ENCODE results near the gene TCP10L.
"Not testable (repeated sequence)": the region's sequence is repeated elsewhere in the genome, so short reads cannot be mapped to it uniquely, and the experiment has no call there.

TCP10L gene

GRCh38 chr21:32549886-32550285, 35.4 kb downstream of the TCP10L start:
- no peak for DNase-seq

GRCh38 chr21:32549440-32549839, 35.9 kb downstream of the TCP10L start:
- no peak for DNase-seq

DNA sequence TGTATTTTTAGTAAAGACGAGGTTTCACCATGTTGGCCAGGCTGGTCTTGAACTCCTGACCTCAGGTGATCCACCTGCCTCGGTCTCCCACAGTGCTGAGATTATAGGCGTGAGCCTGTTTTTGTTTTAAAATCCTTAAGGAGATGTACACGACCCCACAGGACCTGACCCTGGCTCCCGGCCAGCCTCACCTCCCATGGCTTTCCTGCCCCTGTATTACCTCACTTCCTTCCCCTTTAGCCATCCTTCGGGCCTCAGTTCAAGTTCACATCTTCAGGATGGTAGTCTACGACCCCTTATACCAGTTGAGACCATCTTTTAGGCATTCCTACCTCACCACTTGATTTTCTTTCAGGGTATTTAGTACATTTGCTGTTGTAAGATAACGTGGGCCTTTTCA, 36.3 kb downstream of the TCP10L start:
- DNase-seq = no peak

DNA sequence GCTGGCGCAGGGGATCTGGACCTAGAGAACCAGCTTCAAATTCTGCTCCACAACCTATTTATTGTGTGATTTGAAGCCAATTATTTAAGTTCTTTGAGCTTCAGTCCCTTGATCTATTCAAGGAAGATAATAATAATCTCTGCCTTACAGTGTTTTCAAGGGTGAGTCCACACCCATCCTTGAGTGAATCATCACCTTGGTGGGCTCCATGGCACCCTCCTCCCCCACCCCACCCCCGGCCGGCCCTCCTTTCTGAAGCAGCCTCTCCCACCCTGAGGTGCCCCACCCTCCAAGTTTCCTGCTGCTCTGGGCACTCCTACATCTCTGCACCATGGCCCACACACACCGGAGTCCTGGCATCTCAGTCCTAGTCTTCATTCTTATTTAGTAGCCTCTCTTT, 38.3 kb downstream of the TCP10L start:
- DNase-seq = no peak

DNA sequence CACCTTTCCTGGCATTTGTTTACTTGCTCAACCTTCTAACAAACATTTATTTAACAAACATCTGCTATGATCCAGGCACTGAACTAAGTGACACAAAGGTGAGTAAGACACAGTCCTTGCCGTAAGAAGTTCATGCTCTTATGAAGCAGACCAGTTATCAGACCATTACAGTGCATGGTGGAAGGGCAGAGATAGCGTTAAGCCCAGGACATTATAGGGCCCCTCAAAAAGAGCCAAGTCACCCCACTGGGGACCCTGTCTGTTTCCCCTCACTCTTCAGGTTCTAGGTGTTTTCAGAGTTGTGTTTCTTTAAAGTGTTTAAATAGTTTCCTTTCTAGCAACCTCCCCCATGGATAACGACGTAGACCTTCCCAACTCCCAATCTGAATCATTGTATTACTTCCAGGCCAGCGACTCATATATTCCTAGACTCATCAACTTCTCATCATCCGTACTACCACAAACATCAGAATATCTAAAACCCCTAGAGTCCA, 39.3 kb downstream of the TCP10L start:
- DNase-seq = no peak

DNA sequence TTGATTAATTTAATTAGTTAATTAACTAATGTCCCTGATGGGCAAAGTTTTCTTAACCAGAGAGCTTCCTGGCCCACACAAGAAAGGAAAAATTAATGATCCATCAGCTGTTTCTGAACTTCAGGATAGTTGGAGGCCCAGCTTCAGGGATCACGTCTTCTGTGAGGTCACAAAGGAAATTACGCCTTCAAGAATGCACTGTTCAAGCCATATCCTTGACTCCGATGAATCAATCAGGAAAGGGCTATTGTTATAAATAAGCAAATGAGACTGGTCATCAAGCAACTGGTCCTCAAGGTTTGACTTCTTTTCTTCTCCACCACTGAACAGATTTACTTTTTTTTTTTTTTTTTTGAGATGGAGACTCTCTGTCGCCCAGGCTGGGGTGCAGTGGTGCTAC, 40.6 kb downstream of the TCP10L start:
- DNase-seq = no peak

- DNase-seq = no peak
Measured at GRCh38 chr21:32543975-32544374, 41.3 kb downstream of the TCP10L start.

DNA sequence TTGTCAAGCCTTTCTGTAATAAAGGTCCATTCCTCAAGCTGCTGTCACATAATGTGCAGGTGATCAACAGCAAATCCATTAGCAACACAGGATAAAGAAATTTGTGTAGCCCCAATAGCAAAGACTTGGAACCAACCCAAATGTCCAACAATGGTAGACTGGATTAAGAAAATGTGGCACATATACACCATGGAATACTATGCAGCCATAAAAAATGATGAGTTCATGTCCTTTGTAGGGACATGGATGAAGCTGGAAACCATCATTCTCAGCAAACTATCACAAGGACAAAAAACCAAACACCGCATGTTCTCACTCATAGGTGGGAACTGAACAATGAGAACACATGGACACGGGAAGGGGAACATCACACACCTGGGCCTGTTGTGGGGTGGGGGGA, 42.3 kb downstream of the TCP10L start:
- DNase-seq = not testable (repeated sequence)

- DNase-seq = no peak
Measured at GRCh38 chr21:32539378-32539777, 45.9 kb downstream of the TCP10L start.

DNA sequence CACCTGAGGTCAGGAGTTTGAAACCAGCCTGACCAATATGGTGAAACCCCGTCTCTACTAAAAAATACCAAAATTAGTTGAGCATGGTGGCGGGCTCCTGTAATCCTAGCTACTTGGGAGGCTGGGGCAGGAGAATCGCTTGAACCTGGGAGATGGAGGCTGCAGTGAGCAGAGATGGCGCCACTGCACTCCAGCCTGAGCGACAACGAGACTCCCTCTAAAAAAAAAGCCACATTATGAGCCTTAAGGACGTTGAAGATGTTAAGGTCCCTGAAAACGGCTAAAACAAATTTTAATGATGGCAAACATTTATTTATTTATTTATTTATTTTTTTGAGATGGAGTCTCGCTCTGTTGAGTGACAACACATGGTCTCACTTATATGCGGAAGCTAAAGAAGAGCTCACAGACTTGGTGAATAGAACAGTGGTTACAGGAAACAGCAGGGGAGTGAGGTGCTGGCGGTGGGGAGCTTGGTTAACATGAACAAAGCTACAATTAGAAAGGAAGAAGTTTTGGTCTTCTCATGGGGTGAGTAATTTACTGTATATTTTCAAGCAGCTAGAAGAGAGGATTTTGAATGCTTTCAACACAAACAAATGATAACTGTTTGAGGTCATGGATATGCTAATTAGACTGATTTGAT, 47.1 kb downstream of the TCP10L start:
- no peak for DNase-seq

GRCh38 chr21:32537569-32537881, 47.8 kb downstream of the TCP10L start:
- DNase-seq = no peak

DNA sequence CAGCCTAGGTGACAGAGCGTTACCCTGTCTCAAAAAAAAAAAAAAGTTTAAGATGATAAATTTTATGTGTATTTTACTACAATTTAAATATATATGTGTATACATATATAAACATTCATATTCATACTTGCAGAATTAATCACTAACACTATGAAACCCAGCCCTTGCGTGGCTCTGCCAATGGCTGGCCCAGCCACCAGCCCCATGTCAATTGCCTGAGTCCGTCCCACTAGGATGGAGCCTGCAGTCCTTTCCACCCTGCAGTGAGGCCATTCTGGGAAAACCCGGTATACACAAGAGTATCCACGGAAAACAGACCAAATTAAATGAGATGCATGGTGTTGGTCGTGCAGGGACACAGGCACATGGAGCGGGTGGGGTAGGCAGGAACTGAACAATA, 49.7 kb downstream of the TCP10L start:
- DNase-seq = no peak

DNA sequence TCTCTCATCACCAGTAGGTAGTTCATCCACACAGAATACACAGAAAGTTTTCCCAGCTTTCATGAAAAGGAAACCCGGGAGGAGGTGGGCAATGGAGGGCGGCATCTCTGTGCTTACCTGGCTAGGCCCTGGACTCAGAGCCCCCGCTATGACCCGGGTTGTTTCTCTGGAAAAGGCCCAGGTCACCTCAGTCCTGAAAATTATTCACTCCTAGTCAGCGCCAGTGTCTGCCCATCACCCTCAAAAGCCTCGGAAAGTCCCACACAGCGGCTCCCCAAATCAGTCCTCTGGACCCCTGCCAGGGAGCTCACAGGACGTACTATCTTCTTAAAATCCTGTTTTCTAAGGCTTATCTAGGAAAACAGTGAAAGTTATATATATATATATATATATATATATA, 51.2 kb downstream of the TCP10L start:
- no peak for DNase-seq

- DNase-seq = no peak
Measured at GRCh38 chr21:32533611-32534010, 51.7 kb downstream of the TCP10L start.

DNA sequence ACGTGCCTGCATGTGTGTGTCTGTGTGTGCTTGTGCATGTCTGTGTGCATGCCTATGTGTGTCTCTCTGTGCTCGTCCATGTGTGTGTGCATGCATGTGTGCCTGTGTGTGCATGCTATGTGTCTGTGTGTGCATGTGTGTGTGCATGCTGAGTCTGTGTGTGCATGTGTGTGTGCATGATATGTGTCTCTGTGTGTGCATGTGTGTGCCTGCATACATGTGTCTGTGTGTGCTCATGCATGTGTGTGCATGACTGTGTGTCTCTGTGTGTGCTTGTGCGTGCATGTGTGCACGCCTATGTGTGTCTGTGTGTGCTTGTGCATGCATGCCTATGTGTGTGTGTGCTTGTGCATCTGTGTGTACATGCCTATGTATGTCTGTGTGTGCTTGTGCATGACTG, 52.3 kb downstream of the TCP10L start:
- DNase-seq = no peak

DNA sequence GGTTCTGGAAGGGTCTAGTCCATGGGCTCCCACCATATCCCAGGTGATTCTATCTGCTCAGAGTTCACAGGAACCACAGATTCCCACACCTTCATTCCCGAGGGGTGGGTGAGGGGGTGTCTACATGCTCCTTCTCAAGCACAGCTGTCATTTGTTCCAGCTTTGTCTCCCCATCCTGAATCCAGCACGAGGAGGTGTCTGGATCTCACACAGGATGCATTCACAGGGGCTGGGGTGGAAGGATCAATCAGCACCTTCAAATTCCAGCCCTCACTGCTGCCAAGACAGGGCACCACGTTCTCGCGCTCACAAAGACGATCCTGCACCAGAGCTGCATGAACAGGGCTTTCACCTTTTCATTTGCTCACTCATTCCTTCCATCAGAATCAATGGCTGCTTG, 52.7 kb downstream of the TCP10L start:
- DNase-seq = no peak

DNA sequence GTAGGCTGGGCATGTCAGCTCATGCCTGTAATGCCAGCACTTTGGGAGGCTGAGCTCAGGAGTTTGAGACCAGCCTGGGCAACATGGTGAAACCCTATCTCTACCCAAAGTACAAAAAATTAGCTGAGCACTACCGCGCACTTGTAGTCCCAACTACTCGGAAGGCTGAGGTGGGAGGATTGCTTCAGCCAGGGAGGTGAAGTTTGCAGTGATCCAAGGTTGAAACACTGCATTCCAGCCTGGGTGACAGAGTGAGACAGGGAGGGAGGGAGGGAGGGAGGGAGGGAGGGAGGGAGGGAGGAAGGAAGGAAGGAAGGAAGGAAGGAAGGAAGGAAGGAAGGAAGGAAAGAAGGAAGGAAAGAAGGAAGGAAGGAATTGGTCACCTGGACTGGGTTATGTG, 53.8 kb downstream of the TCP10L start:
- DNase-seq = not testable (repeated sequence)

DNA sequence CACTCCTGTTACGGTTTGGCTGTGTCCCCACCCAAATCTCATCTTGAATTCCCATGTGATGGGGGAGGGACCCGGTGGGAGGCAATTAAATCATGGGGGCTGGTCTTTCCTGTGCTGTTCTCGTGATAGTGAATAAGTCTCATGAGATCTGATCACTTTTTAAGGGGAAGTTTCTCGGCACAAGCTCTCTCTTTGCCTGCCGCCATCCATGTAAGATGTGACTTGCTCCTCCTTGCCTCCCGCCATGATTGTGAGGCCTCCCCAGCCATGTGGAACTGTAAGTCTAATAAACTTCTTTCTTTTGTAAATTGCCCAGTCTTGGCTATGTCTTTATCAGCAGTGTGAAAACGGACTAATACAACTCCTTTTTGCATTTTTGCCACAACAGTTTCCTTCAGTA, 54.5 kb downstream of the TCP10L start:
- not testable (repeated sequence) for DNase-seq

GRCh38 chr21:32529679-32530078, 55.6 kb downstream of the TCP10L start:
- no peak for DNase-seq

DNA sequence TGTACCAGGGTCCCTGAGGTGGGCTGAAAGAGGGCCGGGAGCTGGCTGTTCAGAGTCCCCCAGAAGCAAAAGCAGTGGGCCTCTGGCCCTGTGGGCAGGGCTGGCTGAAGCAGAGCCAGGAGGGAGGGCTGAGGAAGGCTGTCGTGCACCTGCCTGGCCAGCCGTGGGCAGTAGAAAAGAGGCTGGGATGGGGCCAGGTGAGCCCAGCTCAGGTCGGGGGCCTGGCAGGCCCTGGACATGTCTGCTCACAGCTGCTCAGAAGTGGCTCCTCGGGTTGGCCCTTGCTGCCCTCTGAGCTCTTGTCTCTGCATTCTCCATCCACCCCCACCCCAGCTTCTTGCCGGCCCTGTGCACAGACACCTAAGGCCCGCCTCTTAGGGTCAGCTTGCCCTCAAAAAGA, 60.0 kb downstream of the TCP10L start:
- no peak for DNase-seq

GRCh38 chr21:32523988-32524719, 61.2 kb downstream of the TCP10L start:
- DNase-seq = no peak
